OCI-LY1 (cell line): Measurements from ENCODE around the gene ACO2.

Source experiments
- H2AFZ ChIP-seq: fragments of 200-600 bp; sonication (generic), shearing (Covaris generic); 2 replicates; pipeline ENCODE4 v1.6.0; 2014; ENCODE audit warnings: antibody characterized with exemption, mild to moderate bottlenecking, low read length
- H3F3A ChIP-seq: fragments of 200-600 bp; sonication (generic), shearing (Covaris generic); 2 replicates; pipeline ENCODE4 v1.6.0; 2014; ENCODE audit warnings: mild to moderate bottlenecking, antibody characterized with exemption, low read length, moderate library complexity; ENCODE audit not compliant: insufficient read depth
- H3K27ac ChIP-seq: fragments of 200-600 bp; sonication (generic); 2 replicates; pipeline ENCODE4 v1.5.1; 2014; ENCODE audit warnings: low read length, mixed run types, mild to moderate bottlenecking, low read depth; ENCODE audit not compliant: poor library complexity, severe bottlenecking
- H3K27me3 ChIP-seq: fragments of 200-600 bp; sonication (generic); 2 replicates; pipeline ENCODE4 v1.6.0; 2014; ENCODE audit warnings: antibody characterized with exemption, mild to moderate bottlenecking, low read length, moderate library complexity; ENCODE audit not compliant: insufficient read depth
- H3K36me3 ChIP-seq: fragments of 200-600 bp; sonication (generic); 2 replicates; pipeline ENCODE4 v1.6.1; 2014; ENCODE audit warnings: mild to moderate bottlenecking, antibody characterized with exemption, low read length, moderate library complexity, mixed read lengths; ENCODE audit not compliant: insufficient read depth
- H3K4me1 ChIP-seq: fragments of 200-600 bp; sonication (generic); 2 replicates; pipeline ENCODE4 v1.5.1; 2014; ENCODE audit warnings: mild to moderate bottlenecking, low read length, moderate library complexity; ENCODE audit not compliant: insufficient read depth, severe bottlenecking
- H3K4me2 ChIP-seq: fragments of 200-600 bp; sonication (generic), shearing (Covaris generic); 2 replicates; pipeline ENCODE4 v1.6.1; 2014; ENCODE audit warnings: low read length
- H3K4me3 ChIP-seq: fragments of 200-600 bp; sonication (generic); 2 replicates; pipeline ENCODE4 v1.5.1; 2014; ENCODE audit warnings: low read length, low read depth, mild to moderate bottlenecking, mixed read lengths; ENCODE audit not compliant: poor library complexity, severe bottlenecking
- H3K79me2 ChIP-seq: fragments of 200-600 bp; shearing (Covaris generic); 2 replicates; pipeline ENCODE4 v1.6.1; 2016; ENCODE audit warnings: mixed run types, low read length, mixed read lengths; ENCODE audit not compliant: insufficient read depth
- H3K9ac ChIP-seq: fragments of 200-600 bp; sonication (generic), shearing (Covaris generic); 2 replicates; pipeline ENCODE4 v1.6.1; 2014; ENCODE audit warnings: mild to moderate bottlenecking, low read length, mixed read lengths
- H3K9me2 ChIP-seq: fragments of 200-600 bp; sonication (generic), shearing (Covaris generic); 2 replicates; pipeline ENCODE4 v1.6.1; 2014; ENCODE audit warnings: low read depth, mild to moderate bottlenecking, low read length, mixed read lengths
- H3K9me3 ChIP-seq: fragments of 200-600 bp; shearing (Covaris generic); 2 replicates; pipeline ENCODE4 v1.6.1; 2014; ENCODE audit warnings: low read length, mixed read lengths
- H4K20me1 ChIP-seq: fragments of 200-600 bp; sonication (generic), shearing (Covaris generic); 2 replicates; pipeline ENCODE4 v1.6.0; 2016; ENCODE audit warnings: mild to moderate bottlenecking, low read length; ENCODE audit not compliant: insufficient read depth
- CTCF ChIP-seq: fragments of 200-600 bp; sonication (generic), shearing (Covaris generic); IDR thresholded peaks from 2 replicates; pipeline ENCODE4 v1.5.1; 2017; ENCODE audit warnings: mild to moderate bottlenecking, antibody characterized with exemption, low read length, moderate library complexity, mixed read lengths
- EZH2 ChIP-seq: fragments of 200-600 bp; sonication (generic), shearing (Covaris generic); IDR thresholded peaks from 2 replicates; pipeline ENCODE4 v1.8.0; 2017; ENCODE audit warnings: borderline replicate concordance, mixed run types, mild to moderate bottlenecking, antibody characterized with exemption, low read length, moderate library complexity, mixed read lengths

ACO2 gene

GRCh38 chr22:41563051-41563711 is 94.3 kb downstream of the ACO2 start:
- H3K4me3 ChIP-seq, result no peak overlapping the region

GRCh38 chr22:41564563-41564962 is 95.6 kb downstream of the ACO2 start:
- no peaks in the 10 kb centered on the region; the same call in 1 of the 2 replicates for H3K27me3 ChIP-seq
- H3K9ac ChIP-seq, result no peak overlapping the region
- H3K36me3 ChIP-seq, result no peaks in the 10 kb centered on the region
- no peaks in the 10 kb centered on the region for H3F3A ChIP-seq
- no peak overlapping the region for H2AFZ ChIP-seq
- no peaks in the 10 kb centered on the region for H3K79me2 ChIP-seq
- no peaks in the 10 kb centered on the region for H3K9me3 ChIP-seq
- no peak for TF ChIP-seq CTCF
- no peak for TF ChIP-seq EZH2
- H3K9me2 ChIP-seq, result no peaks in the 10 kb centered on the region
- H3K4me3 ChIP-seq, result no peak overlapping the region
- H3K4me1 ChIP-seq, result no peaks in the 10 kb centered on the region
- no peak overlapping the region for H3K4me2 ChIP-seq
- no peak overlapping the region for H3K27ac ChIP-seq
- H4K20me1 ChIP-seq, result no peaks in the 10 kb centered on the region

More at GRCh38 chr22:41563051-41563711, 94.3 kb downstream of the ACO2 start:
- H3K9me3 ChIP-seq, result no peaks in the 10 kb centered on the region
- no peak overlapping the region for H2AFZ ChIP-seq
- H3K9ac ChIP-seq, result no peak overlapping the region
- no peaks in the 10 kb centered on the region for H3K79me2 ChIP-seq
- no peaks in the 10 kb centered on the region for H3K36me3 ChIP-seq
- H3K9me2 ChIP-seq, result no peaks in the 10 kb centered on the region
- H3K4me2 ChIP-seq, result no peak overlapping the region
- no peaks in the 10 kb centered on the region for H3F3A ChIP-seq
- no peaks in the 10 kb centered on the region for H3K4me1 ChIP-seq
- no peaks in the 10 kb centered on the region; the same call in 1 of the 2 replicates for H3K27me3 ChIP-seq
- H3K27ac ChIP-seq, result no peak overlapping the region
- no peaks in the 10 kb centered on the region for H4K20me1 ChIP-seq
- TF ChIP-seq CTCF (no peak), EZH2 (no peak)

- no peak overlapping the region for H3K27ac ChIP-seq
- TF ChIP-seq EZH2 (no peak), CTCF (no peak)
- no peaks in the 10 kb centered on the region for H3K36me3 ChIP-seq
- H3K79me2 ChIP-seq, result no peaks in the 10 kb centered on the region
- no peaks in the 10 kb centered on the region for H3F3A ChIP-seq
- H3K9me3 ChIP-seq, result no peaks in the 10 kb centered on the region
- no peaks in the 10 kb centered on the region for H3K9me2 ChIP-seq
- no peaks in the 10 kb centered on the region; the same call in 1 of the 2 replicates for H3K27me3 ChIP-seq
- no peak overlapping the region for H2AFZ ChIP-seq
- no peak overlapping the region for H3K4me2 ChIP-seq
- no peak overlapping the region for H3K9ac ChIP-seq
- H3K4me1 ChIP-seq, result no peaks in the 10 kb centered on the region
- no peaks in the 10 kb centered on the region for H4K20me1 ChIP-seq
- H3K4me3 ChIP-seq, result no peak overlapping the region
Observed at GRCh38 chr22:41565403-41566054, 96.6 kb downstream of the ACO2 start.
